HCT116 (cell line): Measurements from ENCODE around the gene TLL2.

Experiments used
- CTCF ChIP-seq, 3 experiments: fragments of 200-600 bp in 1 of 3; sonication (generic) in 1 of 3; IDR thresholded peaks in 2 of 3; conservative IDR thresholded peaks in 1 of 3; 2 replicates each; pipeline ENCODE4 v1.5.1; 2012 to 2017; ENCODE audit warnings: low read depth in 2 of 3, low read length in 2 of 3, antibody characterized with exemption in 1 of 3, borderline replicate concordance in 1 of 3, control low read depth in 1 of 3, mild to moderate bottlenecking in 1 of 3, mixed read lengths in 1 of 3, mixed run types in 1 of 3, moderate library complexity in 1 of 3; ENCODE audit not compliant: insufficient read depth in 1 of 3
- POLR2A ChIP-seq: IDR thresholded peaks from 2 replicates; pipeline ENCODE4 v1.7.0; 2011; ENCODE audit warnings: borderline replicate concordance; ENCODE audit not compliant: insufficient read depth, insufficient read length; ENCODE audit errors: extremely low read depth

GRCh38 chr10:96337106-96337505, 176.6 kb downstream of the TLL2 start:
- no peak for TF ChIP-seq POLR2A
- TF ChIP-seq CTCF (IDR thresholded peaks at IDR 0.05 in 2 of 3, conservative IDR thresholded peaks at IDR 0.05 in 1 of 3; ENCODE audit: borderline replicate concordance in 1 of 3, insufficient read depth in 1 of 3, low read depth in 2 of 3, low read length in 2 of 3): no peak
